Effector CD8-positive, alpha-beta T cell (primary cell): Measurements from ENCODE around the gene ZFAND3.

Source experiments
- DNase-seq: peaks from one replicate; lab custom pipeline; 2025; lab: John Stamatoyannopoulos, UW

The ZFAND3 gene

GRCh38 chr6:37827603-37828265 is 8.2 kb downstream of the ZFAND3 start:
- DNase-seq = no peak

- DNase-seq = no peak
These were observed 10.7 kb downstream of the ZFAND3 start for GRCh38 chr6:37830225-37830624.

- DNase-seq = no peak
These were observed 11.9 kb downstream of the ZFAND3 start for GRCh38 chr6:37831457-37831856.

- no peak for DNase-seq
These were observed 16.4 kb downstream of the ZFAND3 start for GRCh38 chr6:37835923-37836322.

GRCh38 chr6:37838219-37838921 is 18.8 kb downstream of the ZFAND3 start:
- no peak for DNase-seq

GRCh38 chr6:37840143-37840939 is 20.8 kb downstream of the ZFAND3 start:
- DNase-seq = no peak

GRCh38 chr6:37840940-37841300 is 21.4 kb downstream of the ZFAND3 start:
- no peak for DNase-seq

- DNase-seq = no peak
These were observed 25.7 kb downstream of the ZFAND3 start for GRCh38 chr6:37845026-37845911.

- DNase-seq = no peak
These were observed 26.4 kb downstream of the ZFAND3 start for GRCh38 chr6:37845930-37846329.

- DNase-seq = no peak
These were observed 28.2 kb downstream of the ZFAND3 start for GRCh38 chr6:37847704-37848103.

GRCh38 chr6:37848371-37848770 is 28.8 kb downstream of the ZFAND3 start:
- DNase-seq = no peak

GRCh38 chr6:37850260-37850659 is 30.7 kb downstream of the ZFAND3 start:
- DNase-seq = no peak

GRCh38 chr6:37850728-37851285 is 31.3 kb downstream of the ZFAND3 start:
- DNase-seq = no peak

GRCh38 chr6:37851997-37852524 is 32.5 kb downstream of the ZFAND3 start:
- no peak for DNase-seq

- DNase-seq = no peak
These were observed 36.8 kb downstream of the ZFAND3 start for GRCh38 chr6:37856285-37856684.

GRCh38 chr6:37858363-37858762 is 38.8 kb downstream of the ZFAND3 start:
- DNase-seq = no peak

GRCh38 chr6:37860226-37860839 is 40.8 kb downstream of the ZFAND3 start:
- DNase-seq = no peak

- no peak for DNase-seq
These were observed 41.9 kb downstream of the ZFAND3 start for GRCh38 chr6:37861452-37861851.

- no peak for DNase-seq
These were observed 42.9 kb downstream of the ZFAND3 start for GRCh38 chr6:37862430-37862829.

GRCh38 chr6:37862992-37863391 is 43.5 kb downstream of the ZFAND3 start:
- DNase-seq = no peak

GRCh38 chr6:37864250-37864649 is 44.7 kb downstream of the ZFAND3 start:
- DNase-seq = no peak
